ENCODE measurements around the gene SALL4. TPM values are rescaled to one million over a fixed set of nuclear protein-coding genes. Genes with fewer than 3 reads are reported as not detected.
"Not testable (repeated sequence)": the region's sequence is repeated elsewhere in the genome, so short reads cannot be mapped to it uniquely, and the experiment has no call there.

SALL4 gene
- total RNA-seq, 1 donor from 2014 or later, result not detected

- no peak for ATAC-seq
- DNase-seq, result no peak
- intact Hi-C loops (cut with micrococcal nuclease), result no loop called here
Observed at GRCh38 chr20:51747182-51747911, 55.0 kb downstream of the SALL4 start.

- no peak for DNase-seq
- intact Hi-C loops (cut with micrococcal nuclease), result no loop called here
- no peak for ATAC-seq
Observed at GRCh38 chr20:51745804-51746203, 56.5 kb downstream of the SALL4 start.

- DNase-seq, result no peak
- no peak for ATAC-seq
- intact Hi-C loops (cut with micrococcal nuclease), result no loop called here
Observed at GRCh38 chr20:51740838-51741237, 61.5 kb downstream of the SALL4 start.

GRCh38 chr20:51740308-51740707 lies 62.0 kb downstream of the SALL4 start:
- ATAC-seq; intact Hi-C loops (cut with micrococcal nuclease); DNase-seq: not testable (repeated sequence)

GRCh38 chr20:51739722-51740249 lies 62.5 kb downstream of the SALL4 start:
- intact Hi-C loops (cut with micrococcal nuclease), result no loop called here
- DNase-seq (no peak), ATAC-seq (no peak)

- intact Hi-C loops (cut with micrococcal nuclease), result no loop called here
Observed at GRCh38 chr20:51738877-51739447, 63.4 kb downstream of the SALL4 start.

GRCh38 chr20:51738261-51738660 lies 64.1 kb downstream of the SALL4 start:
- intact Hi-C loops (cut with micrococcal nuclease); ATAC-seq; DNase-seq: not testable (repeated sequence)

More at GRCh38 chr20:51738877-51739447, 63.4 kb downstream of the SALL4 start:
- DNase-seq, result no peak
- no peak for ATAC-seq

GRCh38 chr20:51736947-51737346 lies 65.4 kb downstream of the SALL4 start:
- DNase-seq (no peak), ATAC-seq (no peak)
- intact Hi-C loops (cut with micrococcal nuclease), result no loop called here

GRCh38 chr20:51735728-51736600 lies 66.4 kb downstream of the SALL4 start:
- intact Hi-C loops (cut with micrococcal nuclease), result no loop called here
- ATAC-seq, result no peak
- DNase-seq, result no peak

- intact Hi-C loops (cut with micrococcal nuclease), result no loop called here
- no peak for DNase-seq
- no peak for ATAC-seq
Observed at GRCh38 chr20:51734876-51735720, 67.2 kb downstream of the SALL4 start.

GRCh38 chr20:51733070-51733469 lies 69.3 kb downstream of the SALL4 start:
- intact Hi-C loops (cut with micrococcal nuclease), result no loop called here
- DNase-seq (no peak), ATAC-seq (no peak)

Other genes with a start within 250 kb of the SALL4 start
- 21.2 TPM for gene ATP9A, start 34.1 kb downstream of the SALL4 start, total RNA-seq

Measured in left ventricle myocardium superior (tissue), 1 donor.